Uterus (tissue), 2 donors: ENCODE measurements around the gene ARRDC1.

Source experiments
- POLR2A ChIP-seq, 2 donors: fragments of 450-650 bp; IDR thresholded peaks; one replicate each; pipeline ENCODE4 v1.6.1; 2016; ENCODE audit warnings: antibody characterized with exemption in 2 of 2, mild to moderate bottlenecking in 1 of 2, moderate library complexity in 1 of 2
- TF ChIP-seq, protein P1 (sequence below), 4 experiments: fragments of 200-600 bp in 2 of 4; fragments of 450-650 bp in 2 of 4; sonication (generic) in 2 of 4; IDR thresholded peaks; one replicate each; pipeline ENCODE4 v1.5.1; 2016 to 2019; ENCODE audit warnings: antibody characterized with exemption in 4 of 4, mild to moderate bottlenecking in 2 of 4, moderate library complexity in 1 of 4

DNA sequence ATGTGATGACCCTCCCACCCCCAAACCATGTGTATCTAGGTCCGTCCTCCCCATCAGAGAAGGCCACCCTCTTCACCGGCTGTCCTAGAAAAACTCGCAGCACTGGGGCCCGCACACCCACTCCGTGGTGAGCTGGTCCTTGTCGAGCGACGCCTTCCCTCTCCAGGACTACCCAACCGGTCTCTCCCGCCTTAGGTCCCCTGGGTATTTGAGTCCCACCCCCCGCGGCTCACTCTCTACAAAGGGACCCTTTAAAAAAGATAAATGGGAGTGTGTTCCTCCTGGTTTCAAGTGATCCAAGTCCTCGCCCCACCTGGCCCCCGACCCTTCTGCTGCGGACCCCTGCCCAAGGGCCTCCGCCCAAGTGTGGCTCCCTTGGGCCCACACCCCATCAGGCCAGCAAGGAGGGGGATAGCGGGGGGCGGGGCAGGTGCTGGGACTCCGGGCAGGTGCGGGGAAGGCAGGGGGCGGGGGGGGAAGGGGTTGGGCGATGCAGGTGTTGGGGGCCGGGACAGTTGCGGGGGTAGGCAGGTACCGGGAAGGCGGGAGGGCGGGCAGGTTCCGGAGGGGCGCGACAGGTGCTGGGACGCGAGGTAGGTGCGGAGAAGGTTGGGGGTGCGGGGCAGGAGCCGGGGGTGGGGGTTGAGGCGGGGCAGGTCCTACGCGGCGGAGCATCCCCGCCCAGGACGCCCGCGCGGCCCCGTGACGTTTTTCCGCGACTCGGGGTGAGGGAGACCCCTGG is 970 bp upstream of the ARRDC1 start:
- TF ChIP-seq, protein P1, sequence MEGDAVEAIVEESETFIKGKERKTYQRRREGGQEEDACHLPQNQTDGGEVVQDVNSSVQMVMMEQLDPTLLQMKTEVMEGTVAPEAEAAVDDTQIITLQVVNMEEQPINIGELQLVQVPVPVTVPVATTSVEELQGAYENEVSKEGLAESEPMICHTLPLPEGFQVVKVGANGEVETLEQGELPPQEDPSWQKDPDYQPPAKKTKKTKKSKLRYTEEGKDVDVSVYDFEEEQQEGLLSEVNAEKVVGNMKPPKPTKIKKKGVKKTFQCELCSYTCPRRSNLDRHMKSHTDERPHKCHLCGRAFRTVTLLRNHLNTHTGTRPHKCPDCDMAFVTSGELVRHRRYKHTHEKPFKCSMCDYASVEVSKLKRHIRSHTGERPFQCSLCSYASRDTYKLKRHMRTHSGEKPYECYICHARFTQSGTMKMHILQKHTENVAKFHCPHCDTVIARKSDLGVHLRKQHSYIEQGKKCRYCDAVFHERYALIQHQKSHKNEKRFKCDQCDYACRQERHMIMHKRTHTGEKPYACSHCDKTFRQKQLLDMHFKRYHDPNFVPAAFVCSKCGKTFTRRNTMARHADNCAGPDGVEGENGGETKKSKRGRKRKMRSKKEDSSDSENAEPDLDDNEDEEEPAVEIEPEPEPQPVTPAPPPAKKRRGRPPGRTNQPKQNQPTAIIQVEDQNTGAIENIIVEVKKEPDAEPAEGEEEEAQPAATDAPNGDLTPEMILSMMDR (IDR thresholded peaks at IDR 0.05) = no peak
- TF ChIP-seq POLR2A (IDR thresholded peaks at IDR 0.05) = no peak
